Neural cell (in vitro differentiated cells): ENCODE results near the gene MYBPC1. TPM values are rescaled to one million over a fixed set of nuclear protein-coding genes. Genes with fewer than 3 reads are reported as not detected.

ENCODE experiments used
- H2AFZ ChIP-seq: fragments of 200-600, 300-800 bp; sonication (generic), shearing (Covaris generic); 2 replicates; pipeline ENCODE4 v1.6.0; 2014; ENCODE audit warnings: low read depth, mild to moderate bottlenecking, antibody characterized with exemption, low read length, moderate library complexity
- H3F3A ChIP-seq: fragments of 200-600 bp; shearing (Covaris generic); 2 replicates; pipeline ENCODE4 v1.6.1; 2016; ENCODE audit warnings: mild to moderate bottlenecking, moderate library complexity, mixed read lengths, antibody characterized with exemption, low read length; ENCODE audit not compliant: insufficient read depth, poor library complexity, severe bottlenecking
- H3K27ac ChIP-seq: fragments of 200-600, 300-800 bp; sonication (generic), shearing (Covaris generic); 2 replicates; pipeline ENCODE4 v1.5.1; 2014; ENCODE audit warnings: mild to moderate bottlenecking, low read length, moderate library complexity
- H3K27me3 ChIP-seq: fragments of 300-800, 200-600 bp; sonication (generic), shearing (Covaris generic); 2 replicates; pipeline ENCODE4 v1.6.0; 2014; ENCODE audit warnings: mild to moderate bottlenecking, low read depth, low read length, moderate library complexity; ENCODE audit not compliant: insufficient read depth
- H3K36me3 ChIP-seq: fragments of 300-800, 200-600 bp; sonication (generic), shearing (Covaris generic); 2 replicates; pipeline ENCODE4 v1.5.1; 2014; ENCODE audit warnings: mild to moderate bottlenecking, antibody characterized with exemption, low read length, moderate library complexity; ENCODE audit not compliant: insufficient read depth
- H3K4me2 ChIP-seq: fragments of 300-800, 200-600 bp; sonication (generic), shearing (Covaris generic); 2 replicates; pipeline ENCODE4 v1.6.0; 2014; ENCODE audit warnings: mild to moderate bottlenecking, low read length
- H3K4me3 ChIP-seq: fragments of 300-800, 200-600 bp; sonication (generic), shearing (Covaris generic); 2 replicates; pipeline ENCODE4 v1.5.1; 2014; ENCODE audit warnings: mild to moderate bottlenecking, low read length, moderate library complexity
- H3K79me2 ChIP-seq: fragments of 200-600 bp; shearing (Covaris generic); replicated peaks from 2 replicates; pipeline ENCODE4 v1.6.0; 2014; ENCODE audit warnings: mild to moderate bottlenecking, low read length, moderate library complexity; ENCODE audit not compliant: insufficient read depth
- H3K9ac ChIP-seq: fragments of 300-800, 200-600 bp; sonication (generic), shearing (Covaris generic); 2 replicates; pipeline ENCODE4 v1.6.1; 2016; ENCODE audit warnings: mild to moderate bottlenecking, low read length, mixed read lengths
- H3K9me2 ChIP-seq: fragments of 200-600 bp; shearing (Covaris generic); 2 replicates; pipeline ENCODE4 v1.6.1; 2016; ENCODE audit warnings: mild to moderate bottlenecking, low read length, mixed read lengths; ENCODE audit not compliant: insufficient read depth
- H3K9me3 ChIP-seq: fragments of 200-600, 300-800 bp; sonication (generic), shearing (Covaris generic); 2 replicates; pipeline ENCODE4 v1.6.1; 2016; ENCODE audit warnings: mild to moderate bottlenecking, mixed run types, low read length, moderate library complexity, mixed read lengths
- H4K20me1 ChIP-seq: fragments of 200-600 bp; shearing (Covaris generic); 2 replicates; pipeline ENCODE4 v1.6.1; 2016; ENCODE audit warnings: mild to moderate bottlenecking, mixed run types; ENCODE audit not compliant: insufficient read depth
- EP300 ChIP-seq: fragments of 450-650 bp; conservative IDR thresholded peaks from 2 replicates; pipeline ENCODE4 v1.6.1; 2014; ENCODE audit warnings: antibody characterized with exemption, mild to moderate bottlenecking, moderate library complexity; ENCODE audit not compliant: poor library complexity, severe bottlenecking
- EZH2 ChIP-seq: fragments of 200-600, 300-800 bp; shearing (Covaris generic), sonication (generic); IDR thresholded peaks from 2 replicates; pipeline ENCODE4 v1.6.1; 2014; ENCODE audit warnings: antibody characterized with exemption, low read length, borderline replicate concordance, mild to moderate bottlenecking; ENCODE audit not compliant: insufficient read depth, poor library complexity, severe bottlenecking
- MXI1 ChIP-seq: fragments of 450-650 bp; conservative IDR thresholded peaks from 2 replicates; pipeline ENCODE4 v1.6.1; 2014; ENCODE audit warnings: antibody characterized with exemption, mild to moderate bottlenecking; ENCODE audit not compliant: poor library complexity, severe bottlenecking
- POLR2AphosphoS5 ChIP-seq: IDR thresholded peaks from 2 replicates; pipeline ENCODE4 v1.6.1; 2012
- RAD21 ChIP-seq: fragments of 450-650 bp; conservative IDR thresholded peaks from 2 replicates; pipeline ENCODE4 v1.6.1; 2014; ENCODE audit warnings: antibody characterized with exemption, mild to moderate bottlenecking, moderate library complexity
- SMC3 ChIP-seq: fragments of 450-650 bp; conservative IDR thresholded peaks from 2 replicates; pipeline ENCODE4 v1.6.1; 2014; ENCODE audit warnings: antibody characterized with exemption, mild to moderate bottlenecking, moderate library complexity; ENCODE audit not compliant: poor library complexity
- TAF1 ChIP-seq: IDR thresholded peaks from 2 replicates; pipeline ENCODE4 v1.6.1; 2012; ENCODE audit warnings: low read depth
- polyA plus RNA-seq: library from polyadenylated mRNA; depleted of rRNA; stranded (reverse); fragments of >200 nt; gene quantifications from 2 replicates; pipeline ENCODE4 v1.2.3, GENCODE V29; 2014
- TF ChIP-seq, protein P1 (sequence below): fragments of 450-650 bp; IDR thresholded peaks from 2 replicates; pipeline ENCODE4 v1.5.1; 2014; ENCODE audit warnings: antibody characterized with exemption, mild to moderate bottlenecking, moderate library complexity; ENCODE audit not compliant: poor library complexity, severe bottlenecking
- TF ChIP-seq, protein P2 (sequence below): IDR thresholded peaks from 2 replicates; pipeline ENCODE4 v1.6.1; 2012; ENCODE audit warnings: borderline replicate concordance

MYBPC1 gene
- polyA plus RNA-seq, 1 donor from 2014 or later = not detected

DNA sequence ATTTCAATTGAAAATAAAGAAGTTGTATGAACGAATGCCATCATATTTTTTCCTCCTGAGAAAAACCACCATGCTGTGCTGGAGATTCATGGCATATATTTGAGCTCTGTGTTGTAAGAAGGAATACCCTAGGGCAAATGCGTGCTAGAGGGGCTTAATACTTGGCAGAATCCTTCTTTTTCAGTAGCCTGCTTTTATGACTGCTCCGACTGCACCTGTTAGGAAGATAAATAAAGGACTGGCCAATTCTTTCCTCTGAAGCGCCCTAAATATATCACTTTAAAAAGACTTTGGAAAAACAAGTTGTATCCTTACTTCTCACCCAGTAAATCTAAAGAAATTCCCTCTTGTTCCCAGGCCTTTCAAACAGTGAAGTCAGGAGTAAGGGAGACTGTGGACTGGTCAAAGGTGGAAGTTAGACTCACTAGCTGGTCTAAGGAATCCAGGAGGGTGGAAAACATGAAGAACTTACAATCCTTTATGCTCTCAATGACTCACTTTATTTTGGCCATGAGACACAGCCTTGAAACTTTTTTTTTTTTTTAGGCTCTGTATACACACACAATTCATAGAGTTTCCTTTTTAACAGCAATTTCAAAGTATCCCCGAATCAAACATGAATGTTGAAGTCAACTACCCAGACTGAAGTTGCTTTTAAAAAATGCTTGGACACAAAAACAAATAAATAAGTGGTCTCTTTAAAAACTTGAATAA is 5.2 kb downstream of the MYBPC1 start:
- Histone ChIP-seq H3K9me3 (no peaks in the 10 kb centered on the region), H3K4me2 (no peak overlapping the region), H4K20me1 (no peaks in the 10 kb centered on the region), H2AFZ (no peak overlapping the region), H3K9me2 (no peaks in the 10 kb centered on the region), H3K79me2 (no peaks in the 10 kb centered on the region), H3K27me3 (no peaks in the 10 kb centered on the region), H3K36me3 (no peaks in the 10 kb centered on the region), H3F3A (no peaks in the 10 kb centered on the region), H3K27ac (no peak overlapping the region), H3K4me3 (no peak overlapping the region), H3K9ac (no peak overlapping the region)
- no peak for TF ChIP-seq POLR2AphosphoS5
- TF ChIP-seq, protein P1, sequence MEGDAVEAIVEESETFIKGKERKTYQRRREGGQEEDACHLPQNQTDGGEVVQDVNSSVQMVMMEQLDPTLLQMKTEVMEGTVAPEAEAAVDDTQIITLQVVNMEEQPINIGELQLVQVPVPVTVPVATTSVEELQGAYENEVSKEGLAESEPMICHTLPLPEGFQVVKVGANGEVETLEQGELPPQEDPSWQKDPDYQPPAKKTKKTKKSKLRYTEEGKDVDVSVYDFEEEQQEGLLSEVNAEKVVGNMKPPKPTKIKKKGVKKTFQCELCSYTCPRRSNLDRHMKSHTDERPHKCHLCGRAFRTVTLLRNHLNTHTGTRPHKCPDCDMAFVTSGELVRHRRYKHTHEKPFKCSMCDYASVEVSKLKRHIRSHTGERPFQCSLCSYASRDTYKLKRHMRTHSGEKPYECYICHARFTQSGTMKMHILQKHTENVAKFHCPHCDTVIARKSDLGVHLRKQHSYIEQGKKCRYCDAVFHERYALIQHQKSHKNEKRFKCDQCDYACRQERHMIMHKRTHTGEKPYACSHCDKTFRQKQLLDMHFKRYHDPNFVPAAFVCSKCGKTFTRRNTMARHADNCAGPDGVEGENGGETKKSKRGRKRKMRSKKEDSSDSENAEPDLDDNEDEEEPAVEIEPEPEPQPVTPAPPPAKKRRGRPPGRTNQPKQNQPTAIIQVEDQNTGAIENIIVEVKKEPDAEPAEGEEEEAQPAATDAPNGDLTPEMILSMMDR = no peak
- TF ChIP-seq, protein P2, sequence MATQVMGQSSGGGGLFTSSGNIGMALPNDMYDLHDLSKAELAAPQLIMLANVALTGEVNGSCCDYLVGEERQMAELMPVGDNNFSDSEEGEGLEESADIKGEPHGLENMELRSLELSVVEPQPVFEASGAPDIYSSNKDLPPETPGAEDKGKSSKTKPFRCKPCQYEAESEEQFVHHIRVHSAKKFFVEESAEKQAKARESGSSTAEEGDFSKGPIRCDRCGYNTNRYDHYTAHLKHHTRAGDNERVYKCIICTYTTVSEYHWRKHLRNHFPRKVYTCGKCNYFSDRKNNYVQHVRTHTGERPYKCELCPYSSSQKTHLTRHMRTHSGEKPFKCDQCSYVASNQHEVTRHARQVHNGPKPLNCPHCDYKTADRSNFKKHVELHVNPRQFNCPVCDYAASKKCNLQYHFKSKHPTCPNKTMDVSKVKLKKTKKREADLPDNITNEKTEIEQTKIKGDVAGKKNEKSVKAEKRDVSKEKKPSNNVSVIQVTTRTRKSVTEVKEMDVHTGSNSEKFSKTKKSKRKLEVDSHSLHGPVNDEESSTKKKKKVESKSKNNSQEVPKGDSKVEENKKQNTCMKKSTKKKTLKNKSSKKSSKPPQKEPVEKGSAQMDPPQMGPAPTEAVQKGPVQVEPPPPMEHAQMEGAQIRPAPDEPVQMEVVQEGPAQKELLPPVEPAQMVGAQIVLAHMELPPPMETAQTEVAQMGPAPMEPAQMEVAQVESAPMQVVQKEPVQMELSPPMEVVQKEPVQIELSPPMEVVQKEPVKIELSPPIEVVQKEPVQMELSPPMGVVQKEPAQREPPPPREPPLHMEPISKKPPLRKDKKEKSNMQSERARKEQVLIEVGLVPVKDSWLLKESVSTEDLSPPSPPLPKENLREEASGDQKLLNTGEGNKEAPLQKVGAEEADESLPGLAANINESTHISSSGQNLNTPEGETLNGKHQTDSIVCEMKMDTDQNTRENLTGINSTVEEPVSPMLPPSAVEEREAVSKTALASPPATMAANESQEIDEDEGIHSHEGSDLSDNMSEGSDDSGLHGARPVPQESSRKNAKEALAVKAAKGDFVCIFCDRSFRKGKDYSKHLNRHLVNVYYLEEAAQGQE = no peak
- TF ChIP-seq EP300 = no peak

DNA sequence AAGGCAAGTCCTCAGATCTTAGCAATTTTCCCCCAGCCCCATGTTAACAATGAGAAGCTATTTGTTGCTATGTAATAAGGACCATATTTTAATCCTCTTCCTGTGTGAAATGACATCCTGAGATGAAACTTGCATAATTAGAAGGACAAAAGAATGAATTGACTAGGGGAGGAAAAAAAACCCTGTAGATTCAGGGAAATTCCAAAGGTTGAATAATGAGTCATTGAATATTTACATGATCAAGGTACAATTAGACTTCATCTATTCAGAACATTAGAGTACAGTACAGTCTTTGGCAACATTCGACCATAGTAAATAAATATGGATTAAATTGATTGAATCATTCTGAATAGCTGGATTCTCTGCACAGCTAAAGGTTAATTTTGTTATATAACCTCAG is 9.4 kb downstream of the MYBPC1 start:
- H3K27ac ChIP-seq = no peak overlapping the region
- H3K79me2 ChIP-seq = no peaks in the 10 kb centered on the region
- no peak overlapping the region for H3K4me3 ChIP-seq
- H2AFZ ChIP-seq = no peak overlapping the region
- no peaks in the 10 kb centered on the region for H4K20me1 ChIP-seq
- no peaks in the 10 kb centered on the region for H3K9me3 ChIP-seq
- H3K4me2 ChIP-seq = no peak overlapping the region
- no peaks in the 10 kb centered on the region for H3K27me3 ChIP-seq
- no peaks in the 10 kb centered on the region for H3K36me3 ChIP-seq
- no peak overlapping the region for H3K9ac ChIP-seq
- TF ChIP-seq RAD21 (no peak), POLR2AphosphoS5 (no peak), TAF1 (no peak), MXI1 (no peak), SMC3 (no peak), EP300 (no peak), EZH2 (no peak)
- TF ChIP-seq, protein P1 = no peak
- TF ChIP-seq, protein P2 = no peak
- no peaks in the 10 kb centered on the region for H3F3A ChIP-seq
- no peaks in the 10 kb centered on the region for H3K9me2 ChIP-seq
